Thyroid gland (tissue), 4 donors: ENCODE measurements around the gene NECAB2.

Experiments
- POLR2A ChIP-seq, 2 donors: fragments of 450-650 bp; IDR thresholded peaks; one replicate each; pipeline ENCODE4 v1.6.1; 2017; ENCODE audit warnings: antibody characterized with exemption in 2 of 2, mild to moderate bottlenecking in 2 of 2, moderate library complexity in 1 of 2
- TF ChIP-seq, protein P1 (sequence below), 6 experiments: fragments of 200-600 bp in 3 of 6; fragments of 450-650 bp in 3 of 6; sonication (generic) in 3 of 6; IDR thresholded peaks; one replicate each; pipeline ENCODE4 v1.5.1; 2016 to 2019; ENCODE audit warnings: antibody characterized with exemption in 6 of 6, mild to moderate bottlenecking in 2 of 6, inconsistent platforms in 1 of 6, moderate library complexity in 1 of 6

GRCh38 chr16:83931556-83931955 is 36.5 kb upstream of the NECAB2 start:
- TF ChIP-seq, protein P1, sequence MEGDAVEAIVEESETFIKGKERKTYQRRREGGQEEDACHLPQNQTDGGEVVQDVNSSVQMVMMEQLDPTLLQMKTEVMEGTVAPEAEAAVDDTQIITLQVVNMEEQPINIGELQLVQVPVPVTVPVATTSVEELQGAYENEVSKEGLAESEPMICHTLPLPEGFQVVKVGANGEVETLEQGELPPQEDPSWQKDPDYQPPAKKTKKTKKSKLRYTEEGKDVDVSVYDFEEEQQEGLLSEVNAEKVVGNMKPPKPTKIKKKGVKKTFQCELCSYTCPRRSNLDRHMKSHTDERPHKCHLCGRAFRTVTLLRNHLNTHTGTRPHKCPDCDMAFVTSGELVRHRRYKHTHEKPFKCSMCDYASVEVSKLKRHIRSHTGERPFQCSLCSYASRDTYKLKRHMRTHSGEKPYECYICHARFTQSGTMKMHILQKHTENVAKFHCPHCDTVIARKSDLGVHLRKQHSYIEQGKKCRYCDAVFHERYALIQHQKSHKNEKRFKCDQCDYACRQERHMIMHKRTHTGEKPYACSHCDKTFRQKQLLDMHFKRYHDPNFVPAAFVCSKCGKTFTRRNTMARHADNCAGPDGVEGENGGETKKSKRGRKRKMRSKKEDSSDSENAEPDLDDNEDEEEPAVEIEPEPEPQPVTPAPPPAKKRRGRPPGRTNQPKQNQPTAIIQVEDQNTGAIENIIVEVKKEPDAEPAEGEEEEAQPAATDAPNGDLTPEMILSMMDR (IDR thresholded peaks at IDR 0.05), result no peak
- TF ChIP-seq POLR2A (IDR thresholded peaks at IDR 0.05), result no peak
